ENCODE data around the gene FAIM. TPM values are rescaled to one million over a fixed set of nuclear protein-coding genes. Genes with fewer than 3 reads are reported as not detected.
A peak's percentile ranks its signal among the peaks of the same experiment; 100 is the strongest.
"Not testable (repeated sequence)": the region's sequence is repeated elsewhere in the genome, so short reads cannot be mapped to it uniquely, and the experiment has no call there.

The FAIM gene
- total RNA-seq, 2 donors from 2014 or later: 6.0 to 7.5 TPM

DNA sequence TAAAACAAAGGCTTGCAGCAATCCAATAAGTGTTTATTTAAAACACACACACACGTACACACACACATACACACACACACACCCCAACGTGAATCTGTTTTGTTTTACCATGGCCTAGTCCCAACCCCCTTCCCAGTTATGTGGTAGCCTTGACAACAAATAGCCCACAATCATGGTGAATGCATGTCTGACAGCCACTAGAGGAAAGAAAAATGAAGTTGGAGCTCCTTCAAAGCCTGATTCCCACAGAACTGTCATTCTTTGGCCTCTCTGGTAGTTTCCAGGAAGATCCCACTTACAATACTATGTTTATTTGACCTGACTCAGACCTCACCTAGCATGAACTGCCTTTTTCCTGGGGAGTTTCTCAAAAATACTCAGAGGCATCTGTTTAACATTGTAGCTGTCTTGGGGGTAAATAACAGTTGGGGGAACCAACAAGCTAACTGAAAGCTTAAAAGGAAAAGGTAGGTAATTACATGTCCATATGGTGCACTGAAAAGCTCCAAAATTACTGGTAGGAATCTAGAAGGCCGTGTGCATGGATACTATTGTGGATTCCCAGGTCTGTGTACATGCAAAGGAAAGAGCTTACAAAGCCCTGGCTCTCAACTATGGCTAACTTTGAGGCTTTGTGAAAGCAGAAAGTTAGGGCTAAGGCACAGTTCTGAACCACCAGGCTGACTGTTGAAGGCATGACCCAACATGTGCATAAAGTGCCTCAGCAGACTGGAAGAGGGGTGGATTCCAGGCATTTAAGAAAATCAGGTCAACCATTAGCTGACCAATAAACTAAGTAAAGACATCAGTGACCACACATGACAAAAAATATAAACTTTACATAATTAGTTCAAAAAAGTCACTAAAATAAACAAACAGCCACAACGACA lies 65.3 kb downstream of the FAIM start:
- Mint-ChIP-seq H3K9me3 (peaks cover 2% of the 10 kb centered on the region in 2 donors), H3K27me3 (ENCODE audit: low read depth) (no peaks in the 10 kb centered on the region), H3K4me3 (no peak overlapping the region), H3K27ac (peak overlapping the region; percentile 47), H3K36me3 (ENCODE audit: insufficient read depth in 2 of 2) (peaks cover 10 to 22% of the 10 kb centered on the region in 2 donors), H3K4me1 (ENCODE audit: low read depth) (no peaks in the 10 kb centered on the region)
- DNase-seq (no peak), ATAC-seq (replicated peaks in 1 of 2) (no peak)

DNA sequence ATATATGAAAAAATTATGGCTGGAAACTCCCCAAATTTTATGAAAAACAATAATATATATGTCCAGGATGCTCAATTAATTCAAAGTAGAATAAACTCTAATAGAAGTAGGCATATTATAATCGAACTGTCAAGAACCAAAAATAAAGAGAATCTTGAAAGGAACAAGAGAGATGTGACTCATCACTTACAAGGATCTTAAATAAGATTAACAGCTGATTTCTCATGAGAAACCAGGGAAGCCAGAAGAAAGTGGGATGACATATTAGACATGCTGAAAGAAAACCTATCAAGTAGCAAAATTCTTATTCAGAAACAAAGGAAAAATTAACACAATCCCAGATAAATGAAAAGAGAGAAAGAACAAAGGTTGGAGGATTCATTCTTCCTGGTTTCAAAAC lies 66.8 kb downstream of the FAIM start:
- Mint-ChIP-seq H3K27ac (no peak overlapping the region), H3K9me3 (peaks cover 2% of the 10 kb centered on the region in 2 donors), H3K27me3 (ENCODE audit: low read depth) (no peaks in the 10 kb centered on the region), H3K36me3 (ENCODE audit: insufficient read depth in 2 of 2) (peaks cover 10 to 25% of the 10 kb centered on the region in 2 donors), H3K4me3 (no peak overlapping the region), H3K4me1 (ENCODE audit: low read depth) (no peaks in the 10 kb centered on the region)
- ATAC-seq (replicated peaks in 1 of 2) (no peak), DNase-seq (no peak)

DNA sequence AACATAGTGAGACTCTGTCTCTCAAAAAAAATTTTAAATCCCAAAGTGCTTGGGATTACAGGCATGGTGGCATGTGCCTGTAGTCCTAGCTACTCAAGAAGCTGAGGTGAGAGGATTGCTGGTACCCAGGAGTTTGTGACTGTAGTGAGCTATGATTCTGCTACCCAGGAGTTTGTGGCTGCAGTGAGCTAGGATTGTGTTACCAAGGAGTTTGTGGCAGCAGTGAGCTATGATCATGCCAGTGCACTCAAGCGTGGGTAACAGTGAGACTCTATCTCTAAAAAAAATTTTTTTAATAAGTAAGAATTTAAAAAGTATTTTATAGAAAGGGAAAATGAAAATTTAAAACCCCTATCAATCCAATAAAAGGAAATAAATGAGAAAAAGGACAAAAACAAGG lies 69.5 kb downstream of the FAIM start:
- DNase-seq: no peak
- H3K27me3 Mint-ChIP-seq (ENCODE audit: low read depth): no peaks in the 10 kb centered on the region
- peaks cover 10 to 26% of the 10 kb centered on the region in 2 donors for H3K36me3 Mint-ChIP-seq (ENCODE audit: insufficient read depth in 2 of 2)
- no peak overlapping the region for H3K27ac Mint-ChIP-seq
- no peak for ATAC-seq (replicated peaks in 1 of 2)
- H3K4me3 Mint-ChIP-seq: no peak overlapping the region
- peaks cover 2% of the 10 kb centered on the region in 2 donors for H3K9me3 Mint-ChIP-seq
- no peaks in the 10 kb centered on the region for H3K4me1 Mint-ChIP-seq (ENCODE audit: low read depth)

DNA sequence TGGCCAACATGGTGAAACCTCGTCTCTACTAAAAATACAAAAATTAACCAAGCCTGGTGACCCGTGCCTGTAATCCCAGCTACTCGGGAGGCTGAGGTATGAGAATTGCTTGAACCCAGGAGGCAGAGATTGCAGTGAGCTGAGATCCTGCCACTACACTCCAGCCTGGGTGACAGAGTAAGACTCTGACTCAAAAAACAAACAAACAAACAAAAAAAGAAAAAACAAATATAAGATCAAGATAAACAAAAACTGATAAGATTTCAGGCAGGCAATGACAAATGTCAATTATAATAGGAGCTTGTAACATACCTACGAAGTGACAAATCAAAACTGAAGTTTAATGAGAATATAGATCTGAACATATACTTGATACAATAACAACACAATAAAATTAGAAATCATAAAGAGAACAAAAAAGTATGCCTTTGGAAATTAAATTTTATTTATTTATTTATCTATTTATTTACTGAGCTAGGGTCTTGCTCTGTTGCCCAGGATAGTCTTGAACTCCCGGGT lies 70.4 kb downstream of the FAIM start:
- peak overlapping the region; percentile 79 for H3K27ac Mint-ChIP-seq

DNA sequence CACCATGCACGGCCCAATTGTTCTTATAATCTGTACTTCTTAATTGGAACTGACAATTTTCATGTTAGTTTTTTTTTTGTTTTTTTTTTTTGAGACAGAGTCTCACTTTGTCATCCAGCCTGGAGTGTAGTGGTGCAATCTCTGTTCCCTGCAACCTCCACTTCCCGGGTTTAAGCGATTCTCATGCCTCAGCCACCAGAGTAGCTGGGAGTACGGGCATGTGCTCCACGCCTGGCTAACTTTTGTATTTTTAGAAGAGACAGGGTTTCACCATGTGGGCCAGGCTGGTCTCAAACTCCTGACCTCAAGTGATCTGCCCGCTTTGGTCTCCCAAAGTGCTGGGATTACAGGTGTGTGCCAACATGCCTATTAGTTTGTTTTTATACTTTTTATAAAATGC lies 72.4 kb downstream of the FAIM start:
- peaks cover 5 to 12% of the 10 kb centered on the region in 2 donors for H3K36me3 Mint-ChIP-seq (ENCODE audit: insufficient read depth in 2 of 2)
- H3K9me3 Mint-ChIP-seq; H3K27ac Mint-ChIP-seq; ATAC-seq (replicated peaks in 1 of 2); DNase-seq; H3K4me1 Mint-ChIP-seq (ENCODE audit: low read depth); H3K4me3 Mint-ChIP-seq; H3K27me3 Mint-ChIP-seq (ENCODE audit: low read depth): not testable (repeated sequence)

More for the DNA sequence above, 70.4 kb downstream of the FAIM start:
- no peaks in the 10 kb centered on the region for H3K4me1 Mint-ChIP-seq (ENCODE audit: low read depth)
- H3K27me3 Mint-ChIP-seq (ENCODE audit: low read depth): no peaks in the 10 kb centered on the region
- H3K36me3 Mint-ChIP-seq (ENCODE audit: insufficient read depth in 2 of 2): peaks cover 10 to 24% of the 10 kb centered on the region in 2 donors
- no peak for ATAC-seq (replicated peaks in 1 of 2)
- no peak for DNase-seq
- peaks cover 2% of the 10 kb centered on the region in 2 donors for H3K9me3 Mint-ChIP-seq
- H3K4me3 Mint-ChIP-seq: no peak overlapping the region

DNA sequence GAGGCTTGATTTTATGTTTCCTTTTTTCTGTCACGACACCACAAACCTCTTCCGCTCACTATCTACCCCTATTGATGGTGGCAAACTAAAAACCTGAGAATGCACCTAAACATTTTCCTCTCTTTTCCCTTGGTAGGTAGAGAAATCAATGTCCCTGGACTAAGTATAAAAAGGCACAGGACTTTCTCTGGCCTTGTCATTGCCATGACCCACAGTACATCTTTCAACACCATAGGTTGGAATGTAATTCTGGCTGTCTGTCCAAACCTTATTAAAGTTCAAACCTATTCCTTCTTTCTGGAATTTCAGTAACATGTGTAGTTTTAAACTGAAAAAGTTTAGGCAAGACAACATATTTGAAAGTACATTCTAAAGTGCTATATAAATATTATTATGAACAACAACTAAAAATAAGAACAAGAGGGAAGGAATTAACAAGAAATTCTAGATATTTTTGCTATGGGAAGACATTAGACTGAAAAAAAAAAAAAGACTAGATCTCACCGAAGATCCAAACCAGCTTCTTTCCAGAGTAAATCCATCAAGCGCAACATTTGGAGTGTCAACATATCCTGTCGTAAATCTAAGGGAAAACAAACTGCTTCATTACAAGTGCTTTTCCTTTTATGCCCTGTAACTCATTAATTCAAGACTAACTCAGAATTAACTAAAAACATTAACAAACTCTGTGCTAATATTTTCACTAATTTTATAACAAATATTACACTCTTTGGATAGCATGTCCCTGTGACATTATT lies 73.1 kb downstream of the FAIM start:
- no peaks in the 10 kb centered on the region for H3K27me3 Mint-ChIP-seq (ENCODE audit: low read depth)
- H3K4me3 Mint-ChIP-seq: no peak overlapping the region
- no peaks in the 10 kb centered on the region for H3K9me3 Mint-ChIP-seq
- DNase-seq: no peak
- H3K4me1 Mint-ChIP-seq (ENCODE audit: low read depth): peaks cover 2% of the 10 kb centered on the region
- H3K27ac Mint-ChIP-seq: no peak overlapping the region
- H3K36me3 Mint-ChIP-seq (ENCODE audit: insufficient read depth in 2 of 2): peaks cover 3 to 10% of the 10 kb centered on the region in 2 donors
- ATAC-seq (replicated peaks in 1 of 2): no peak

DNA sequence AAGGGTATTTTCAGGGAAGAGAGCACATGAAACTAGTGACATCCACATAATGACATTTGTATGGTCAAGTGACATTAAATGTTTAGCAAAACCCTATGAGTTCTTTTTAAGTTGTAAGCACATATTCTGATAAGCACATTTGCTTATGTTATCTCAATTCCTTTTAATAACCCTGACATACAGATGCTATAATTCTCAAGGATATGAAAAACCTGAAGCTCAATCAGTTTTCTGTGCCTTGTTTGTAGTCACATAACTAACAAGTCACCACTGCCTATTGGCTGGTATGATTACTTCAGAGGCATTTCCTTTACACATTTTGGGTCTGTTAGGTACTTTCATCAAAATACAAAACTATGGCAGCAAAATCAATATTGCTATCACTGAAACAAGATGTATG lies 74.1 kb downstream of the FAIM start:
- Mint-ChIP-seq H3K4me1 (ENCODE audit: low read depth) (peaks cover 13% of the 10 kb centered on the region), H3K36me3 (ENCODE audit: insufficient read depth in 2 of 2) (peaks cover 4 to 8% of the 10 kb centered on the region in 2 donors), H3K4me3 (no peak overlapping the region), H3K27ac (no peak overlapping the region), H3K27me3 (ENCODE audit: low read depth) (no peaks in the 10 kb centered on the region), H3K9me3 (no peaks in the 10 kb centered on the region)
- DNase-seq (no peak), ATAC-seq (replicated peaks in 1 of 2) (no peak)

Other genes with a start within 250 kb of the FAIM start
- 1 to 10 TPM in 1 of 2 donors, under 1 TPM in 1; 0.22 to 1.1 TPM for gene ESYT3, start 174.2 kb upstream of the FAIM start, total RNA-seq
- 10 to 100 TPM; 19.7 to 22.6 TPM for gene CEP70, start 14.5 kb upstream of the FAIM start, total RNA-seq
- 10 to 100 TPM; 18.8 to 26.3 TPM for gene PIK3CB, start 226.2 kb downstream of the FAIM start, total RNA-seq